HG02571 (cell line): Measurements from ENCODE around the gene TAPT1.

Source experiments
- ATAC-seq: cut with Tn5 transposase; IDR thresholded peaks from one replicate; pipeline ENCODE4 v1.9.1; 2021; ENCODE audit warnings: mild to moderate bottlenecking, moderate library complexity; ENCODE audit not compliant: unreplicated experiment

Gene TAPT1

DNA sequence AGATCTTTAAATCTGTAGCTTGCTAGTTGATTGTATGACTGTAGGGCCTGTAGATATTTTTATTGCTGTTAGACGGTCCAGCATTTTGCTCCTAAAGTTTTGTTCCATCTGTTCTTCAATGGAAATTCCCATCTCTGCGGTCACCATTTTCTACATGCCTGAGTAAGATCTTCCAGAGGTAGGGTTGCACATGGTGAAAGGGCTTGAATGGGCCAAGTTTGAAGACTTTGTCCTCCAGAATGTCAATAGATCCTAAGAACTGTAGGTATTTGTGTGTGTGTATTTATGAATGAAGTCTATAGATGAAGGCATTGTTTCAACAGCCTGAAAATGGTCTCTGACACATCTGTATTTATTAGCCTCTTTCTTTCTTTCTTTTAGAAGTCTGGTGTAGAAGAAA is 22.3 kb upstream of the TAPT1 start:
- ATAC-seq: no peak

DNA sequence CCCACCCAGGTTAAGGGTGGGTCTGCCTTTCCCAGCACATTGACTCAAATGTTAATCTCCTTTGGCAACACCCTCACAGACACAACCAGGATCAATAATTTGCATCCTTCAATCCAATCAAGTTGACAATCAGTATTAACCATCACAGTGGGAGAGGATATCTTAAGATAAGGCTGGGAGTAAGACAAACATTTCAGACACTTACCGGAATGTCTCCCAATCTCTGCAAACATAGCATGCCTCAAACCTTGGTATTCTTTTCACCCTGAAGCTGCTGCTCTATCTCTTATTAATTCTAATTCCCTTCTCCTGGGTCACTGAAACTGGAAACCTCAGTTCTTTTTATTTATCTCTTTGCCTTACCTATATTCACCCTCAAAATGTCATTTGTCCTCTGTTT is 19.0 kb upstream of the TAPT1 start:
- no peak for ATAC-seq

GRCh38 chr4:16243285-16243684 is 17.0 kb upstream of the TAPT1 start:
- no peak for ATAC-seq

- ATAC-seq: no peak
Observed at GRCh38 chr4:16240300-16240699, 14.0 kb upstream of the TAPT1 start.

DNA sequence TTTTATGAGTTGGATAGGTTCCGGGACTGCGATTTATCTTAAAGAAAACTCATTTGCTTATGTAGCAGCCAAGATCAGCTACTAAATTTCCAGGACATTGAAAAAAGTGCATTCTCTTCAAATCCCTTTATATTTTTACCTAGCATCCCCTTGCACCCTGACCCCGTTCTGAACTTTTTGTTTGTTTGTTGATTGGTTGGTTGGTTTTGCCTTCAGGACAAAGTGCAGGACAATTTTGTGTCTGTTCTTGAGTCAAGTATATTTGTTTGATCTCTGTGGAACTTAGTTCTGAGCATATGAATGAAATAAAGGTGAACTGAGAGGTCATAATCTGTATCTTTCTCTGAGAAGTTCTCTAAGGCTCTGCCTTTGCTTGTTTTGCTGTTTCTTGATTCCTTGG is 12.8 kb upstream of the TAPT1 start:
- ATAC-seq: no peak

DNA sequence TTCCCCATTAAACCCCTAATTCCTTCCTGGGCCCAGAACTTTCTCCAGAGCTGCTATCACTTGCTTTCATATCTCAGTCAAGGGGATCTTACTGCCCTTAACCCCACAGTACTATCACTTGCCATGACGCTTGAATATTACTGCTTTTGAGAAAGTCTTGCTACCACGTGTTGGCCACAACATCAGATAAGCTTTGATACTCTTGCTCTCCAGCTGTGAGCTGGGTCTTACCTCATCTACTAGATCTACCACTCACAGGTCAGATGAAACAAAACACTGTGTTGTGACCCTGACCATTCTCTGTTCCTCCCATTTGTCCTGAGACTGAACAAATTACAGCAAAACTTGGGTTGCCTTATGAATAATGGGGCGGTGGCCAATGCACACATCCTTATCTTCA is 12.1 kb upstream of the TAPT1 start:
- ATAC-seq: no peak

DNA sequence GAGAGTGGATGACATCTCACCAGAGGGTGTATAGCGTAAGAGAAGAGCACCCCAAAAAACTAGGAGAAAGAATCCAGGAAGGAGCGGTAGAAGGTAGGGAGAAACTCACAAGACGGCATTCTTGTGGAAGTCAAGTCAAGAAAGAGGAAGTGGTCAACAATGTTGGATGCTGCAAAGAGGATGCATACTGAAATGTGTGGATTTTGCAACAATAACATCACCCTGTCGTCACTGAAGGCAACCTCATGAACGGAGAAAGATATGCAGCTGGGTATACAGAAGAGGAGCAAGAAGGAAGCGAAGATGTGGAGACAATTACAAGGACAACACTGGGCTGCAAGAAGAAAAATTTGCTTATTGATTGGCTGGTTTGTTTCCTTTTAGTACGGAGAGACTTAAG is 11.4 kb upstream of the TAPT1 start:
- ATAC-seq: no peak

DNA sequence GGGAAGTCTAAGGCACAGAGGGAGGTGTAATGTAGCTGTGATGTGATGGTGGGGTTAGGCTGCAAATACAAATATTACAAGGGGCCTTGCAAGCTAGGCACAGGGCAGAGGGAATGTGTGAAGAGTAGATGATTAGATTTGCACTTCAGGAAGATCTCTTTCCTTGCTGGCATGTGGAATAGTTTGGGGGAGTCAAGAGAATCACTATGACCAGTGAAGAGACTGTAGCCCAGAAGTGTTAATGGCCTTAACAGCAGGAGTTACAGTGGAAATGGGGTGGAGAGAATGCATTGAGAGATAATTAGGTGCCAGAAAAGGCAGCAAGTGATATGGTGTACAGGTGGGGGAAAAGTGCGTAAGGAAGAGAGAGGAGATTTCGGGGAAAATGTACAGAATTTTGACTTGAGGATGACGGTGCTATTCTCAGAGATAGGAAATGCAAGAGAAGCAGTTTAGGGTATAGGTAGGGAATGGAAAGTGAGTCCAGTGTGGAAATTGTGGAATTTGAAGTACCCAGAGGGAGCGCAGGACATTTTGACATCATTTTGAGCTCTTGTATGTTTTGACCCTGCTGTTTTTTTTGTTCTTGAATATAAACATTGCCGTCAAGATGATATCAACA is 10.2 kb upstream of the TAPT1 start:
- no peak for ATAC-seq

GRCh38 chr4:16235209-16235608 is 8.9 kb upstream of the TAPT1 start:
- ATAC-seq: no peak

DNA sequence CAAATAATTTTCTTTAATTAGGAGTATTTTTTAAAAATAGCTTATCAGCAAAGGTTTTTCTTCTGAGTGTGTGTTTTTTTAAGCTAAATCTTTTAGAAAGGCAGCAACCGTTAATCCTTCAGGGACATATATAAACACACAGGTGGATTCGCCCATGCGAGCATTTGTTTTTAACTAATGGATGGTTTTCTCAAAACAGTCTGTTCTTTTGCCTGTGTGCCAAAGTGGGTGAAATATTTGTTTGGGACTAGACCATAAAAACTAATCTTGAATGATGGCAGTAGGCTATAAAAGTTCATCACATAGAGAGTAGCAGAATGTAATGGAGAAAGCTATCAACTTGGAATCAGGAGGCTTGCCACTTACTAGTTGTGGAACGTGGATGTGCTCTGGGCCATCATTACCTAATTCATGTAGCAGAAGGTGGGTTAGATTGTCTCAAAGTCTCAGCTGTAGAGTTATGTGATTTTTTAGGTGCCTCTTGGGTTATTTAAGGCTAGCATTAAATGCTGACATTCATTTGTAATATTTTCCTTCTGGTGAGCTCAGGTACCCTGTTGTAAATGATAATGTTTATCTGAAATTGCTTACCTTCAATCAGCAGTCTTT is 7.4 kb upstream of the TAPT1 start:
- no peak for ATAC-seq

DNA sequence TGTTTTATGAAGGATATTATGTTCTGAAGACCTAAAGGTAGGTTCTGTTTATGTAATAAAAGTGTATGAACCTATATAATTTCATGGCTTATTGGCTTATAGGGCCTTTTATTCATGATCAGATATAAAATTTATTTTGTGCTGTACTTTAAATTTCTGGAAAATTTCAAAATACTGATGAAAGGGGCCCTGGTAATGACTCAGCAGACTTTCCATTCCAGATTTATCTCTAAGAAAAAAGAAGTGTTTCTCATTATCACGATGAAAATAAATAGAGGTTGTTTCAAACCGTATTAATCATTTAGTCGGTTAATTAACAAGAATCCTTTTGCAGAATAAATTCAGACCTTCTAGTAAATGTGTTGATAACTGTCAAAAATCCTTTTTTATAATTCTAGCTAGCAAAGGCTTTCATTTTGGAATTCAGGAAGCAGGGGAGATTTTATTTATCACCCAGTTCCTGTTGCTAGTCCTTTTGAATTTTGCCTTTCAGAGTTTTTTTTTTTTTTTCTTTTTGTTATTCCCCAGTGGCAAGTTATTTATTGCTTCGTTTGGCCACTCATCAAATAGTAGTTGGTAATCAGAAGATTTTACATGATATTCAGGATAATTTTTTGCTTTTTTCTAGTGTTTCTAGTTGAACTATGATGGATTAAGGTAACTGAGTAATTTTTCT is 5.4 kb upstream of the TAPT1 start:
- no peak for ATAC-seq

DNA sequence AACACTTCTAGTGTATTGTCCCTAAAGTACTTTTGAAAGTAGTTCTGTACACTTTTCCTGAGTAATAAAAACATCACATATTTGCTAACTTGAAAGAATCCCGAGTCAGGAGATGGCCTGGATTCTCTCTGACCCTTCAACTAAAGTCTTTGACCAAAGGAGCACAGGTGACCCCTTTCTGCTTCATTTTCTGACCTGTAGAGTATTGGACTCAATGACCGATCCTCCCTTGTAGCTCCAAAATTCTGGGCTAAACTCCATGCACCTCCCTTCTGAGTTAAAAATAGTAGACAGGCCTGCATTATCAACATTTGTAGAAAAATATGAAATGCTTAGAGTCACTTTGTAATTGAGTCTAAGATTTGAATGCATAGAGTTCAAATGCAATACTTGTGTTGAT is 4.0 kb upstream of the TAPT1 start:
- no peak for ATAC-seq

GRCh38 chr4:16229604-16230003 is 3.3 kb upstream of the TAPT1 start:
- no peak for ATAC-seq

GRCh38 chr4:16227462-16227868 is 1.2 kb upstream of the TAPT1 start:
- no peak for ATAC-seq

GRCh38 chr4:16226816-16227461 is 668 bp upstream of the TAPT1 start:
- peak; percentile 46 for ATAC-seq

- ATAC-seq: no peak
Observed at GRCh38 chr4:16225167-16225862, 956 bp downstream of the TAPT1 start.

DNA sequence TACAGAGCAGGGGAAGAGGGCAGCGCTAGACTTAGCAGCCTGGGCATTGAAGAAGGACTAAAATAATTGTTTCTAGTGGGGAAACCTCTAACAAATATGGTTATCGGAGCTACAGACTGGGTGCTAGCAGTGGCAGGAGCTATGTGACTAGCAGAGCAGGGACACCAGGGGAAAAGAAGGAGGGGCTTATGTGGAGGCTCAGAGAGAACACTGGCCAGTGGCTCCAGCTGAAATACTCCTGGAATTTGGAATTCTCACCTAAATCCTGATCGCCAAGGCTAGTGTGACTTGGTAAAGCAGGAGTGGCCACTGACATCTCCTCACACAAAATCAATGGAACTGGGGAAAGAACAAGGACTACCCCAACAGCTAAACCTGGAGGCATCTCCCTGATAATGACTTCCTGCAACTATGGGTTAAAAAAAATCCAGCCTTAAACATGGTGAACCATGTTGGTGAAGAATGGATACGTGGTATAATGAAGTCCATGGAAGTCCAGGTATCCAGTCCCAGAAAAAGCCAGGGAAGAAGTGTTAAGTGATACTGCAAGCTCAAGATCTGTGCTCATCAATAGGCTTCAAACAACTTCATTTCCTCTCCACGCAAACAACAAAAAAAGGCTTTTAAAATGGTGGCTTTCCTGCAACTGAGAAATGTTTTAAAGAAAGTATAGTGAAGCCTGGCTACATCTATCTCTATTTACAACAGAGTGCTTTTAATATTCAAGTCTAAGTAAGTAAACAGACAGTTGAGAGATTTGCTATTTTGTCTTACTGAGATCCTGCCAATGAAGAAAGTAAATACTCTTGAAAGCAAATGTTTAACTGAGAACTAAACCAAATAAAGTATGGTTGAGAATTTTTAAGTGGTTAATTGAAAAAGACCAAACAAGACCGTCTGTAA is 1.8 kb downstream of the TAPT1 start:
- no peak for ATAC-seq

GRCh38 chr4:16222957-16223527 is 3.2 kb downstream of the TAPT1 start:
- ATAC-seq: no peak

DNA sequence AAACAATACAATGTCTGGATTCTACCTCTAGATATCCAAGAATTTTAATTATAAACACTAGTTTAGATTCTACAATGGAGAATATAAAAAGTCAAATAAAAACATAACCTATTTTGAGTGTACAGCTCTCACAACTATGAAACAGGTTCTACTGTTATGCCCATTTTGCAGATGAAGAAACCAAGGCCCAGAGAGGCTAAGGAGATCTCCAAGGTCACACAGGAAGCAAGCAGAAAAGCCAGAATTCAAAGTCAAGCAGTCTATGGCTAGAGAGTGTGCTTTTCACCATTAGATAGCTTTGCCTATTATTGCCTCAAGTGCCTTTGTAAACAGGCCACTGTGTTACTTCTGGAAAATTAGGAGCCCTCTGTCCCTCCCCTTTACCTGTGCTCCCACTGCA is 7.3 kb downstream of the TAPT1 start:
- ATAC-seq: no peak
